PC-3 (cell line): ENCODE measurements around the gene ARL4C. TPM values are rescaled to one million over a fixed set of nuclear protein-coding genes. Genes with fewer than 3 reads are reported as not detected.

Source experiments
- ATAC-seq: fragments of 200-7000 bp; cut with Tn5 transposase; 2 replicates; pipeline ENCODE4 v1.9.1; 2020; ENCODE audit warnings: mild to moderate bottlenecking, moderate library complexity
- BruUV-seq: library from RNA; stranded (reverse); fragments of 400-500 nt; replicated peaks from 2 replicates; lab custom pipeline; 2021; lab: Mats Ljungman, UMichigan
- CTCF ChIA-PET: fragments of 300-600 bp; sonication (Branson Sonifier 250); formaldehyde crosslinking; loops from one replicate; lab custom pipeline; 2022; ENCODE audit warnings: antibody characterized with exemption; lab: Charles Lee
- POLR2A ChIA-PET: fragments of 300-600 bp; sonication (Branson Sonifier 250); formaldehyde crosslinking; loops from one replicate; lab custom pipeline; 2022; ENCODE audit warnings: antibody characterized with exemption; ENCODE audit not compliant: unreplicated experiment; lab: Charles Lee
- DNase-seq: peaks from one replicate; pipeline ENCODE4 v3.0.0-alpha.2; 2015
- H2AFZ ChIP-seq: fragments of 300-600 bp; sonication (generic); 2 replicates; pipeline ENCODE4 v1.6.0; 2016; ENCODE audit warnings: antibody characterized with exemption, low read length
- H3F3A ChIP-seq: fragments of 300-600 bp; sonication (generic); one replicate; pipeline ENCODE4 v1.6.0; 2017; ENCODE audit warnings: antibody characterized with exemption, low read length, control low read depth, mild to moderate bottlenecking; ENCODE audit not compliant: unreplicated experiment
- H3K27ac ChIP-seq: fragments of 300-600 bp; sonication (generic); 2 replicates; pipeline ENCODE4 v1.5.1; 2016; ENCODE audit warnings: mild to moderate bottlenecking, low read length
- H3K27me3 ChIP-seq: fragments of 300-600 bp; sonication (generic); 2 replicates; pipeline ENCODE4 v1.6.1; 2016; ENCODE audit warnings: low read length, mixed read lengths
- H3K36me3 ChIP-seq: fragments of 300-600 bp; sonication (generic); 2 replicates; pipeline ENCODE4 v1.6.1; 2016; ENCODE audit warnings: low read depth, mixed run types, low read length, mixed read lengths
- H3K4me1 ChIP-seq: fragments of 300-600 bp; sonication (generic); 2 replicates; pipeline ENCODE4 v1.5.1; 2016; ENCODE audit warnings: low read length; ENCODE audit not compliant: insufficient read depth
- H3K4me2 ChIP-seq: fragments of 300-600 bp; sonication (generic); 2 replicates; pipeline ENCODE4 v1.6.0; 2016; ENCODE audit warnings: low read length
- H3K4me3 ChIP-seq: fragments of 300-600 bp; sonication (generic); 2 replicates; pipeline ENCODE4 v1.5.1; 2016; ENCODE audit warnings: mild to moderate bottlenecking, low read length, mixed read lengths
- H3K79me2 ChIP-seq: fragments of 300-600 bp; sonication (generic); 2 replicates; pipeline ENCODE4 v1.6.1; 2017; ENCODE audit warnings: low read length, mixed read lengths
- H3K9ac ChIP-seq: fragments of 300-600 bp; sonication (generic); 2 replicates; pipeline ENCODE4 v1.6.0; 2016; ENCODE audit warnings: mild to moderate bottlenecking, low read length
- H3K9me2 ChIP-seq: fragments of 300-600 bp; sonication (generic); replicated peaks from 2 replicates; pipeline ENCODE4 v1.6.1; 2016; ENCODE audit warnings: mixed run types, low read length, mixed read lengths
- H3K9me3 ChIP-seq: fragments of 300-600 bp; sonication (generic); 2 replicates; pipeline ENCODE4 v1.6.1; 2016; ENCODE audit warnings: low read length, mixed read lengths
- H4K20me1 ChIP-seq: fragments of 300-600 bp; sonication (generic); 2 replicates; pipeline ENCODE4 v1.6.1; 2016; ENCODE audit warnings: low read length, mixed read lengths
- CTCF ChIP-seq: fragments of 300-600 bp; sonication (generic); conservative IDR thresholded peaks from 2 replicates; pipeline ENCODE4 v1.5.1; 2017; ENCODE audit warnings: antibody characterized with exemption, low read depth, mild to moderate bottlenecking, low read length
- EZH2 ChIP-seq: fragments of 300-600 bp; sonication (generic); IDR thresholded peaks from one replicate; pipeline ENCODE4 v1.6.1; 2017; ENCODE audit warnings: antibody characterized with exemption, mild to moderate bottlenecking, low read length; ENCODE audit not compliant: unreplicated experiment
- EZH2phosphoT487 ChIP-seq: fragments of 300-600 bp; sonication (generic); IDR thresholded peaks from 2 replicates; pipeline ENCODE4 v1.6.1; 2018; ENCODE audit warnings: mild to moderate bottlenecking, antibody characterized with exemption, low read length, borderline replicate concordance
- intact Hi-C: fragments of 100-400 bp; cut with micrococcal nuclease; formaldehyde crosslinking; loops from 2 replicates; pipeline ENCODE4 v1.9.0; 2023
- total RNA-seq: library from RNA; depleted of rRNA; stranded (reverse); fragments of >200 nt; gene quantifications from 2 replicates; pipeline ENCODE4 v1.2.3, GENCODE V29; 2014

Gene ARL4C
- total RNA-seq, 1 experiment from 2014 or later, result 19.9 TPM

- no peaks in the 10 kb centered on the region for H3F3A ChIP-seq
- H3K9me3 ChIP-seq, result no peaks in the 10 kb centered on the region
- no peak overlapping the region for H3K4me3 ChIP-seq
- H3K4me1 ChIP-seq, result no peaks in the 10 kb centered on the region
- no peaks in the 10 kb centered on the region for H3K9me2 ChIP-seq
- H3K27me3 ChIP-seq, result no peaks in the 10 kb centered on the region
- TF ChIP-seq EZH2, result no peak
- TF ChIP-seq CTCF, result peak; percentile 33; the same call in 1 of the 2 replicates
- no peak for ATAC-seq
- no peak for DNase-seq
- no peaks in the 10 kb centered on the region for H3K36me3 ChIP-seq
- no peak overlapping the region for H3K9ac ChIP-seq
- H3K79me2 ChIP-seq, result no peaks in the 10 kb centered on the region
- no peak overlapping the region for H3K27ac ChIP-seq
- CTCF ChIA-PET, result interaction anchor here (0.5 kb wide), 1 partner anchor 348 kb away, joined by 3 read pairs; no protein-coding TSS in a partner anchor
- intact Hi-C loops, result no loop called here
- no peak overlapping the region for H3K4me2 ChIP-seq
- POLR2A ChIA-PET, result no interaction called here
- no TSS peak for BruUV-seq
- no peak overlapping the region for H2AFZ ChIP-seq
- H4K20me1 ChIP-seq, result no peaks in the 10 kb centered on the region
These were observed 13.2 kb downstream of the ARL4C start for GRCh38 chr2:234483568-234484251.

GRCh38 chr2:234481301-234481700 lies 15.6 kb downstream of the ARL4C start:
- H4K20me1 ChIP-seq, result no peaks in the 10 kb centered on the region
- no peak for ATAC-seq
- H2AFZ ChIP-seq, result no peak overlapping the region
- ChIA-PET CTCF (interaction anchor here (0.7 kb wide), 1 partner anchor 499 kb away, joined by 6 read pairs; no protein-coding TSS in a partner anchor), POLR2A (no interaction called here)
- BruUV-seq, result no TSS peak
- no peaks in the 10 kb centered on the region for H3K9me2 ChIP-seq
- no peaks in the 10 kb centered on the region for H3K36me3 ChIP-seq
- H3K9me3 ChIP-seq, result no peaks in the 10 kb centered on the region
- DNase-seq, result no peak
- TF ChIP-seq EZH2phosphoT487 (no peak), EZH2 (no peak), CTCF (no peak)
- H3K79me2 ChIP-seq, result no peaks in the 10 kb centered on the region
- no peak overlapping the region for H3K27ac ChIP-seq
- no peaks in the 10 kb centered on the region for H3F3A ChIP-seq
- H3K4me1 ChIP-seq, result no peaks in the 10 kb centered on the region
- intact Hi-C loops, result no loop called here
- no peak overlapping the region for H3K4me2 ChIP-seq
- H3K9ac ChIP-seq, result no peak overlapping the region
- no peak overlapping the region for H3K4me3 ChIP-seq
- H3K27me3 ChIP-seq, result no peaks in the 10 kb centered on the region

GRCh38 chr2:234480337-234480736 lies 16.5 kb downstream of the ARL4C start:
- H3K9me2 ChIP-seq, result no peaks in the 10 kb centered on the region
- H3K4me2 ChIP-seq, result no peak overlapping the region
- H3K4me3 ChIP-seq, result no peak overlapping the region
- no peaks in the 10 kb centered on the region for H4K20me1 ChIP-seq
- no peak for DNase-seq
- H2AFZ ChIP-seq, result no peak overlapping the region
- no peaks in the 10 kb centered on the region for H3K27me3 ChIP-seq
- BruUV-seq, result no TSS peak
- H3K9me3 ChIP-seq, result no peaks in the 10 kb centered on the region
- ChIA-PET POLR2A (no interaction called here), CTCF (interaction anchor here (0.7 kb wide), 1 partner anchor 498 kb away, joined by 6 read pairs; no protein-coding TSS in a partner anchor)
- no peaks in the 10 kb centered on the region for H3F3A ChIP-seq
- H3K36me3 ChIP-seq, result no peaks in the 10 kb centered on the region
- no peak overlapping the region for H3K27ac ChIP-seq
- H3K4me1 ChIP-seq, result no peaks in the 10 kb centered on the region
- H3K9ac ChIP-seq, result no peak overlapping the region
- ATAC-seq, result no peak
- intact Hi-C loops, result no loop called here
- TF ChIP-seq CTCF (no peak), EZH2 (no peak), EZH2phosphoT487 (no peak)
- no peaks in the 10 kb centered on the region for H3K79me2 ChIP-seq
